A549 (cell line): ENCODE data around the gene ITGB2. TPM values are rescaled to one million over a fixed set of nuclear protein-coding genes. Genes with fewer than 3 reads are reported as not detected.

Source experiments
- ATAC-seq, 2 experiments: fragments of 200-7000 bp in 1 of 2; fragments of >200 bp in 1 of 2; cut with Nextera tagmentation in 1 of 2; cut with Tn5 transposase in 1 of 2; 3 replicates each; pipeline versions ENCODE4 v1.8.0 to v1.9.1; 2018 to 2020; ENCODE audit warnings: mild to moderate bottlenecking in 1 of 2, moderate library complexity in 1 of 2
- CTCF ChIA-PET: fragments of 300-600 bp; sonication (Branson Sonifier 250); formaldehyde crosslinking; extraction: SDS; loops from one replicate; lab custom pipeline; 2021; ENCODE audit warnings: antibody characterized with exemption, inconsistent platforms; lab: Yijun Ruan, JAX
- POLR2A ChIA-PET: fragments of 350-600 bp; formaldehyde crosslinking; extraction: SDS; loops from one replicate; lab custom pipeline; 2021; ENCODE audit warnings: antibody characterized with exemption, inconsistent platforms; lab: Yijun Ruan, JAX
- DNase-seq, 2 experiments: peaks; one replicate each; pipeline versions ENCODE4 v3.0.0 to v3.0.0-alpha.2; 2011 to 2016; ENCODE audit warnings: low read depth in 1 of 2, low spot score in 1 of 2
- FAIRE-seq: peaks from 2 replicates; lab custom pipeline; 2011; peaks lifted over from hg19 to GRCh38; lab: Jason Lieb, UNC
- H3K27ac ChIP-seq, 2 experiments: fragments of >200 bp; sonication (Bioruptor Twin); formaldehyde crosslinking; 3 replicates each; pipeline ENCODE4 v1.5.1; 2016 to 2017
- H3K4me1 ChIP-seq: fragments of >200 bp; sonication (Bioruptor Twin); formaldehyde crosslinking; 3 replicates; pipeline ENCODE4 v1.6.1; 2016
- H3K4me2 ChIP-seq: fragments of >200 bp; sonication (Bioruptor Twin); formaldehyde crosslinking; 3 replicates; pipeline ENCODE4 v1.6.1; 2016
- H3K4me3 ChIP-seq: fragments of >200 bp; sonication (Bioruptor Twin); formaldehyde crosslinking; 3 replicates; pipeline ENCODE4 v1.5.1; 2016
- H3K9me3 ChIP-seq: fragments of >200 bp; sonication (Bioruptor Twin); formaldehyde crosslinking; 3 replicates; pipeline ENCODE4 v1.6.1; 2016
- BHLHE40 ChIP-seq: IDR thresholded peaks from 2 replicates; pipeline ENCODE4 v1.6.1; 2012; ENCODE audit warnings: low read depth, low read length, inconsistent platforms
- CBX8 ChIP-seq: fragments of 200-600 bp; sonication (generic); IDR thresholded peaks from 2 replicates; pipeline ENCODE4 v1.6.1; 2016
- CEBPB ChIP-seq, 2 experiments: fragments of >200 bp in 1 of 2; sonication (Bioruptor Twin) in 1 of 2; formaldehyde crosslinking in 1 of 2; IDR thresholded peaks; 2 replicates each; pipeline ENCODE4 v1.6.1; 2012 to 2016
- CHD4 ChIP-seq: fragments of 200-600 bp; sonication (generic); IDR thresholded peaks from 2 replicates; pipeline ENCODE4 v1.6.1; 2016; ENCODE audit warnings: antibody characterized with exemption, mild to moderate bottlenecking, borderline replicate concordance
- FOSL2 ChIP-seq, 2 experiments: fragments of 450-650 bp in 1 of 2; fragments of >200 bp in 1 of 2; sonication (Bioruptor Twin) in 1 of 2; formaldehyde crosslinking; IDR thresholded peaks; 2 replicates each; pipeline versions ENCODE4 v1.5.0 to v1.6.1; 2016 to 2020; ENCODE audit warnings: mild to moderate bottlenecking in 1 of 2, moderate library complexity in 1 of 2
- GATA3 ChIP-seq: IDR thresholded peaks from 2 replicates; pipeline ENCODE4 v1.6.1; 2012; ENCODE audit warnings: borderline replicate concordance
- JUNB ChIP-seq: fragments of >200 bp; sonication (Bioruptor Twin); formaldehyde crosslinking; IDR thresholded peaks from 2 replicates; pipeline ENCODE4 v1.6.1; 2016
- KDM5A ChIP-seq: fragments of 200-600 bp; sonication (generic); IDR thresholded peaks from 2 replicates; pipeline ENCODE4 v1.6.1; 2016; ENCODE audit warnings: antibody characterized with exemption, mild to moderate bottlenecking
- MAZ ChIP-seq: fragments of 150-350 bp; IDR thresholded peaks from 2 replicates; pipeline ENCODE4 v1.6.1; 2014; ENCODE audit warnings: antibody characterized with exemption, low read depth, low read length, borderline replicate concordance
- MYC ChIP-seq: IDR thresholded peaks from 2 replicates; pipeline ENCODE4 v1.6.1; 2012; ENCODE audit warnings: mild to moderate bottlenecking, inconsistent platforms, low read length, improper control_type of control experiment, borderline replicate concordance
- NFE2L2 ChIP-seq: fragments of 150-350 bp; conservative IDR thresholded peaks from 2 replicates; pipeline ENCODE4 v1.6.1; 2014; ENCODE audit warnings: low read length
- NPAS2 ChIP-seq: fragments of 250-450 bp; sonication (Bioruptor Pico); IDR thresholded peaks from 2 replicates; pipeline ENCODE4 v1.8.0; 2022; ENCODE audit warnings: mild to moderate bottlenecking, moderate library complexity, borderline replicate concordance
- PHF8 ChIP-seq: fragments of 200-600 bp; sonication (generic); IDR thresholded peaks from 2 replicates; pipeline ENCODE4 v1.6.1; 2016; ENCODE audit warnings: low read depth, mild to moderate bottlenecking, antibody characterized with exemption, moderate library complexity, borderline replicate concordance
- RCOR1 ChIP-seq: fragments of 150-350 bp; IDR thresholded peaks from 2 replicates; pipeline ENCODE4 v1.6.1; 2014; ENCODE audit warnings: antibody characterized with exemption, low read length, low read depth
- RNF2 ChIP-seq: fragments of 200-600 bp; sonication (generic); IDR thresholded peaks from 2 replicates; pipeline ENCODE4 v1.6.1; 2016; ENCODE audit warnings: low read depth, mild to moderate bottlenecking, antibody characterized with exemption, moderate library complexity, borderline replicate concordance
- TP53 ChIP-seq: fragments of 250-450 bp; sonication (Bioruptor Pico); IDR thresholded peaks from 2 replicates; pipeline ENCODE4 v1.5.0; 2021; ENCODE audit warnings: mild to moderate bottlenecking, moderate library complexity
- ZNF302 ChIP-seq: fragments of 250-450 bp; sonication (Bioruptor Pico); IDR thresholded peaks from 2 replicates; pipeline ENCODE4 v1.9.0; 2021; ENCODE audit warnings: inconsistent platforms, mild to moderate bottlenecking, moderate library complexity
- ZSCAN20 ChIP-seq: fragments of 250-450 bp; sonication (Bioruptor Pico); IDR thresholded peaks from 2 replicates; pipeline ENCODE4 v1.8.0; 2022; ENCODE audit warnings: mild to moderate bottlenecking, moderate library complexity
- WGBS: methylation state at CpG from one replicate; pipeline ENCODE4 v1.1.6; 2017; ENCODE audit errors: missing lambda C conversion rate; 5-methylcytosine and 5-hydroxymethylcytosine counted together
- polyA plus RNA-seq, 4 experiments: library from polyadenylated mRNA; depleted of rRNA in 3 of 4; stranded (reverse); fragments of >200 nt; fragmentation: RNase III in 1 of 4; extraction: RNeasy Plus Mini Kit Qiagen cat#74134 plus additional on column Dnase treatment in 1 of 4; gene quantifications; 2 replicates in 3 of 4; 3 replicates in 1 of 4; pipeline ENCODE4 v1.2.3, GENCODE V29; 2011 to 2017
- TF ChIP-seq, protein P1 (sequence below): fragments of >200 bp; sonication (Bioruptor Twin); formaldehyde crosslinking; IDR thresholded peaks from 3 replicates; pipeline ENCODE4 v1.5.1; 2016
- TF ChIP-seq, protein P2 (sequence below): fragments of 250-450 bp; sonication (Bioruptor Pico); IDR thresholded peaks from 2 replicates; pipeline ENCODE4 v1.5.0; 2020; ENCODE audit warnings: low read depth, mild to moderate bottlenecking, moderate library complexity
- TF ChIP-seq, protein P3 (sequence below): fragments of 250-450 bp; sonication (Bioruptor Pico); IDR thresholded peaks from 2 replicates; pipeline ENCODE4 v1.5.0; 2021; ENCODE audit warnings: mild to moderate bottlenecking, moderate library complexity, borderline replicate concordance
- TF ChIP-seq, protein P4 (sequence below): IDR thresholded peaks from 2 replicates; pipeline ENCODE4 v1.6.1; 2012
- TF ChIP-seq, protein P5 (sequence below): IDR thresholded peaks from 2 replicates; pipeline ENCODE4 v1.6.1; 2012

Gene ITGB2
- polyA plus RNA-seq, 2 of the 4 experiments (the other 2 are of a cell fraction): 0.46 to 0.59 TPM

DNA sequence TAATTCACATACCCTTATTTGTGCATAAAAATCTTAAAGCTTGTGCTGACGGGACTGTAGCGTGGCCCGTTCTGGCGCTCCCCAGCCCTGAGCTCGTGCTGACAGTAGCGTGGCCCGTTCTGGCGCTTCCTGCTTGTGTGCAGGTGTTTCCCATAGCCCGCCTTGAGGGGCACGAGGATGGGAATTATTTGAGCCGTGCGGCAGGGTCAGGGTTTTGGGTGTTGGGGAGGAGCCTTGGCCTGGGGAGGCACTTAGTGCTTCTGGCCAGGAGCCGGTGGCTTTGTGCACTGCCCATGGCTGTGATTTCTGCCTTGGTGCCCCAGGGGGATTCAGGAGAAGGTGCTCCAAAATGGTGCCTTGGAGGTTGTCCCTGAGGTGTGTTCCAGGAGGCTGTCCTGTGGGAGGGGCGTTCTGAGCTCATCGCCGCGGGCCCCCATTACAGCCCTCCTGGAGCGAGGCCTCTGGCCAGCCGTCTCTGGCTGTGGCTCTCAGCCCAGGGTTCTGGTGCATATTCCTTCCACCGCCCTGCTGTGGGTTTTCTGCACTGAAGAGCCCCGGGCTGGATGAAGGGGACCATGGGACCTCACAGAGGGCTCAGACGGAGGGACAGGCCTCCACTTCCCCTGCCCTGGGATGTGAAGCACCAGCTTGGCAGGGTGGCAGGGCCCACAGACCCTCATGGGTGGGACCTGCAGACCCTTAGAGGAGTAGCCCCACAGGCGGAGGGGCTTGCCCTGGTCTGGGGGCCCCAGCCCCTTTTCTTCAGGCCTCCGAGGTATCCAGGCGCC, 25.7 kb upstream of the ITGB2 start (continued):
- TF ChIP-seq, protein P1, sequence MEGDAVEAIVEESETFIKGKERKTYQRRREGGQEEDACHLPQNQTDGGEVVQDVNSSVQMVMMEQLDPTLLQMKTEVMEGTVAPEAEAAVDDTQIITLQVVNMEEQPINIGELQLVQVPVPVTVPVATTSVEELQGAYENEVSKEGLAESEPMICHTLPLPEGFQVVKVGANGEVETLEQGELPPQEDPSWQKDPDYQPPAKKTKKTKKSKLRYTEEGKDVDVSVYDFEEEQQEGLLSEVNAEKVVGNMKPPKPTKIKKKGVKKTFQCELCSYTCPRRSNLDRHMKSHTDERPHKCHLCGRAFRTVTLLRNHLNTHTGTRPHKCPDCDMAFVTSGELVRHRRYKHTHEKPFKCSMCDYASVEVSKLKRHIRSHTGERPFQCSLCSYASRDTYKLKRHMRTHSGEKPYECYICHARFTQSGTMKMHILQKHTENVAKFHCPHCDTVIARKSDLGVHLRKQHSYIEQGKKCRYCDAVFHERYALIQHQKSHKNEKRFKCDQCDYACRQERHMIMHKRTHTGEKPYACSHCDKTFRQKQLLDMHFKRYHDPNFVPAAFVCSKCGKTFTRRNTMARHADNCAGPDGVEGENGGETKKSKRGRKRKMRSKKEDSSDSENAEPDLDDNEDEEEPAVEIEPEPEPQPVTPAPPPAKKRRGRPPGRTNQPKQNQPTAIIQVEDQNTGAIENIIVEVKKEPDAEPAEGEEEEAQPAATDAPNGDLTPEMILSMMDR: no peak

DNA sequence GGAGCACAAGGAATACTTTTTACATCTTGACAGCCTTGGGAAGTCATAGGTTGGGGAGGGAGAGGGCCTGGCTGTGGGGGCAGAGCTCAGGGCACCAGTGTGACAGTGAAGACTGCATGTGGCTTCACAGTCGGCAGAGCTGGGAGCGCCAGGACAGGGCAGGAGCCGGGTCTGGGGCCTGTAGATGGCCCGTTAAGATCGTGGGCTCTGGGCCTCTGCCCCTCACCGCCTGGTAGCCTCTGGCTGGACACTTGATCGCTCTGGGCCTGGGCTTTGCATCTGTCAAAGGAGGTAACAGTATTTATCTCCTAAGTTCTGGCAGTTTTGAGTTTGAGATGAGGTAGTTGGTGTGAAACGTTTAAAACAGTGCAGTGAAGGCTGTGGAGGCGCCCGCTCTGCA, 23.9 kb upstream of the ITGB2 start:
- no peak for DNase-seq
- H3K27ac ChIP-seq: no peak overlapping the region
- WGBS: 91% methylated on average over 9 of the region's 10 CpGs
- H3K4me1 ChIP-seq: peaks cover 45% of the 10 kb centered on the region
- no peak for ATAC-seq
- TF ChIP-seq, protein P1: no peak
- TF ChIP-seq RCOR1 (no peak), RNF2 (no peak), MYC (no peak), ZNF302 (CRISPR knock-in tag) (no peak), KDM5A (no peak), GATA3 (no peak), CEBPB (IDR thresholded peaks at IDR 0.05) (no peak), ZSCAN20 (CRISPR knock-in tag) (no peak), NFE2L2 (no peak), JUNB (no peak), NPAS2 (CRISPR knock-in tag) (no peak)
- TF ChIP-seq, protein P2, sequence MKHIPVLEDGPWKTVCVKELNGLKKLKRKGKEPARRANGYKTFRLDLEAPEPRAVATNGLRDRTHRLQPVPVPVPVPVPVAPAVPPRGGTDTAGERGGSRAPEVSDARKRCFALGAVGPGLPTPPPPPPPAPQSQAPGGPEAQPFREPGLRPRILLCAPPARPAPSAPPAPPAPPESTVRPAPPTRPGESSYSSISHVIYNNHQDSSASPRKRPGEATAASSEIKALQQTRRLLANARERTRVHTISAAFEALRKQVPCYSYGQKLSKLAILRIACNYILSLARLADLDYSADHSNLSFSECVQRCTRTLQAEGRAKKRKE (CRISPR knock-in tag): no peak
- no peaks in the 10 kb centered on the region for H3K9me3 ChIP-seq
- ChIA-PET CTCF (interaction anchor here (0.9 to 14.2 kb wide), 6 partner anchors 9 to 195 kb away, joined by 3 to 224 read pairs (median 4); no protein-coding TSS in a partner anchor), POLR2A (no interaction called here)
- no peak overlapping the region for H3K4me3 ChIP-seq
- no peak for FAIRE-seq
- no peak overlapping the region for H3K4me2 ChIP-seq

DNA sequence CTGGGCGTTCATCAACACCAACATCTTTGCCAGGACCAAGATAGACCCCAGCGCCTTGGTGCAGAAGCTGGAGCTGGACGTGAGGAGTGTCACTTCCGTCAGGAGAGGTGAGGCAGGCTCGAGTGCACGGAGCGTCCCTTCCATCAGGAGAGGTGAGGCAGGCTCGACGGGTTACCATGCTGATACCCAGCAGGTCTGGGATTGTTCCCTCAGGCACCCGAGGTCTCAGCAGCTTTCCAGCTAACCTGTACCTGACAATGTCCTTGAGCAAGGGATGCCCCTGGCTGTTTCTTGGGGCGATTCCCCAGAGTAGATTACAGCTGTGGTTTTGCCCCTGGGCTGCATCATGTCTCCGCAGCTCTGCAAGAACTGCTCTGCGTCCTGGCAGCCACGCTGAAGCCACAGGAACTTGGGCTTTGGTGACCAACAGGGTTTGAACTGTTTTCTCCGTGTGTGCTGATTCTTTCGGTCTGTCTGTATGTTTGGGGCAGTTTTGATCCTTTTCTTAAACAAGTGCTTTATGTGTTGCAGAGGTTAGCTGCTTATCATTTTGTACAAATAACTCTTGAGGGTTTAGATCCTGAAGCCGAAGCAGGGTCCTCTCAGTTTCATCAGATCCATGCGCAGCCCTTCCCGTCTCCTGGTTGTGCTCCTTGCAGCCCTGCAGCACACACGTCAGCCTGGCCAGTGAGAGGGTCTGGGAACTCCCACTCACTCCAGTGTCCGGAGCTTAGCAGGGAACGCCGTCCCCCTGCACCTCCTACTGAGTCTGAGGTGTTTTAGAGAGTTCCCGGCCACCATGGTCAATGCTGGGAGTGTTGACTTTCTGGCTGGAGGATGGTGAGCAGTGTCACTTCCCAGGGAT, 23.2 kb upstream of the ITGB2 start:
- FAIRE-seq: no peak
- Histone ChIP-seq H3K4me3 (no peak overlapping the region), H3K4me1 (peaks cover 41% of the 10 kb centered on the region), H3K9me3 (no peaks in the 10 kb centered on the region), H3K4me2 (no peak overlapping the region), H3K27ac (no peak overlapping the region)
- DNase-seq: no peak
- ChIA-PET POLR2A (interaction anchor here (1.3 kb wide), 1 partner anchor 70 kb away, joined by 3 read pairs; the partner anchor contains the start of gene PTTG1IP), CTCF (interaction anchor here (0.9 to 14.2 kb wide), 4 partner anchors 10 to 196 kb away, joined by 3 to 224 read pairs (median 83); no protein-coding TSS in a partner anchor)
- 88% methylated on average over 16 of the region's 24 CpGs for WGBS
- ATAC-seq: no peak
- TF ChIP-seq TP53 (CRISPR knock-in tag) (no peak), PHF8 (no peak), CBX8 (no peak), GATA3 (no peak), BHLHE40 (no peak), FOSL2 (IDR thresholded peaks at IDR 0.05) (no peak), FOSL2 (CRISPR knock-in tag; IDR thresholded peaks at IDR 0.05) (no peak), MYC (no peak), KDM5A (no peak), JUNB (no peak), MAZ (no peak), CHD4 (no peak)
- TF ChIP-seq, protein P3, sequence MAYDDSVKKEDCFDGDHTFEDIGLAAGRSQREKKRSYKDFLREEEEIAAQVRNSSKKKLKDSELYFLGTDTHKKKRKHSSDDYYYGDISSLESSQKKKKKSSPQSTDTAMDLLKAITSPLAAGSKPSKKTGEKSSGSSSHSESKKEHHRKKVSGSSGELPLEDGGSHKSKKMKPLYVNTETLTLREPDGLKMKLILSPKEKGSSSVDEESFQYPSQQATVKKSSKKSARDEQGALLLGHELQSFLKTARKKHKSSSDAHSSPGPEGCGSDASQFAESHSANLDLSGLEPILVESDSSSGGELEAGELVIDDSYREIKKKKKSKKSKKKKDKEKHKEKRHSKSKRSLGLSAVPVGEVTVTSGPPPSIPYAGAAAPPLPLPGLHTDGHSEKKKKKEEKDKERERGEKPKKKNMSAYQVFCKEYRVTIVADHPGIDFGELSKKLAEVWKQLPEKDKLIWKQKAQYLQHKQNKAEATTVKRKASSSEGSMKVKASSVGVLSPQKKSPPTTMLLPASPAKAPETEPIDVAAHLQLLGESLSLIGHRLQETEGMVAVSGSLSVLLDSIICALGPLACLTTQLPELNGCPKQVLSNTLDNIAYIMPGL (CRISPR knock-in tag): no peak
- TF ChIP-seq, protein P4, sequence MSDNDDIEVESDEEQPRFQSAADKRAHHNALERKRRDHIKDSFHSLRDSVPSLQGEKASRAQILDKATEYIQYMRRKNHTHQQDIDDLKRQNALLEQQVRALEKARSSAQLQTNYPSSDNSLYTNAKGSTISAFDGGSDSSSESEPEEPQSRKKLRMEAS: no peak
- TF ChIP-seq, protein P5, sequence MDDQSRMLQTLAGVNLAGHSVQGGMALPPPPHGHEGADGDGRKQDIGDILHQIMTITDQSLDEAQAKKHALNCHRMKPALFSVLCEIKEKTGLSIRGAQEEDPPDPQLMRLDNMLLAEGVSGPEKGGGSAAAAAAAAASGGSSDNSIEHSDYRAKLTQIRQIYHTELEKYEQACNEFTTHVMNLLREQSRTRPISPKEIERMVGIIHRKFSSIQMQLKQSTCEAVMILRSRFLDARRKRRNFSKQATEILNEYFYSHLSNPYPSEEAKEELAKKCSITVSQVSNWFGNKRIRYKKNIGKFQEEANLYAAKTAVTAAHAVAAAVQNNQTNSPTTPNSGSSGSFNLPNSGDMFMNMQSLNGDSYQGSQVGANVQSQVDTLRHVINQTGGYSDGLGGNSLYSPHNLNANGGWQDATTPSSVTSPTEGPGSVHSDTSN: no peak
